ENCODE results near the gene PITRM1. TPM values are rescaled to one million over a fixed set of nuclear protein-coding genes. Genes with fewer than 3 reads are reported as not detected.

The PITRM1 gene
- total RNA-seq, 1 donor from 2014 or later: 65.8 TPM

GRCh38 chr10:3132036-3133025 is 40.3 kb downstream of the PITRM1 start:
- Mint-ChIP-seq H3K4me1 (ENCODE audit: low read depth, unreplicated experiment) (peaks cover 7% of the 10 kb centered on the region), H3K27ac (ENCODE audit: unreplicated experiment) (no peak overlapping the region), H3K27me3 (ENCODE audit: unreplicated experiment) (no peaks in the 10 kb centered on the region), H3K4me3 (ENCODE audit: unreplicated experiment) (no peak overlapping the region), H3K36me3 (ENCODE audit: unreplicated experiment) (no peaks in the 10 kb centered on the region), H3K9me3 (ENCODE audit: unreplicated experiment) (no peaks in the 10 kb centered on the region)
- TF ChIP-seq CTCF (IDR thresholded peaks at IDR 0.05; ENCODE audit: partially characterized antibody, unreplicated experiment): no peak
- DNase-seq: no peak

- H3K4me1 Mint-ChIP-seq (ENCODE audit: low read depth, unreplicated experiment): peaks cover 19% of the 10 kb centered on the region
- no peaks in the 10 kb centered on the region for H3K9me3 Mint-ChIP-seq (ENCODE audit: unreplicated experiment)
- TF ChIP-seq CTCF (IDR thresholded peaks at IDR 0.05; ENCODE audit: partially characterized antibody, unreplicated experiment): no peak
- H3K4me3 Mint-ChIP-seq (ENCODE audit: unreplicated experiment): no peak overlapping the region
- no peak overlapping the region for H3K27ac Mint-ChIP-seq (ENCODE audit: unreplicated experiment)
- H3K36me3 Mint-ChIP-seq (ENCODE audit: unreplicated experiment): no peaks in the 10 kb centered on the region
- H3K27me3 Mint-ChIP-seq (ENCODE audit: unreplicated experiment): no peaks in the 10 kb centered on the region
- DNase-seq: no peak
These were observed 41.5 kb downstream of the PITRM1 start for GRCh38 chr10:3131098-3131497.

- Mint-ChIP-seq H3K4me1 (ENCODE audit: low read depth, unreplicated experiment) (peaks cover 18% of the 10 kb centered on the region), H3K27ac (ENCODE audit: unreplicated experiment) (no peak overlapping the region), H3K9me3 (ENCODE audit: unreplicated experiment) (peaks cover 2% of the 10 kb centered on the region), H3K4me3 (ENCODE audit: unreplicated experiment) (no peak overlapping the region), H3K36me3 (ENCODE audit: unreplicated experiment) (no peaks in the 10 kb centered on the region), H3K27me3 (ENCODE audit: unreplicated experiment) (peaks cover 4% of the 10 kb centered on the region)
- no peak for TF ChIP-seq CTCF (IDR thresholded peaks at IDR 0.05; ENCODE audit: partially characterized antibody, unreplicated experiment)
- no peak for DNase-seq
These were observed 42.8 kb downstream of the PITRM1 start for GRCh38 chr10:3129581-3130340.

- H3K27me3 Mint-ChIP-seq (ENCODE audit: unreplicated experiment): peaks cover 4% of the 10 kb centered on the region
- H3K4me1 Mint-ChIP-seq (ENCODE audit: low read depth, unreplicated experiment): peaks cover 18% of the 10 kb centered on the region
- no peaks in the 10 kb centered on the region for H3K36me3 Mint-ChIP-seq (ENCODE audit: unreplicated experiment)
- H3K9me3 Mint-ChIP-seq (ENCODE audit: unreplicated experiment): peaks cover 2% of the 10 kb centered on the region
- DNase-seq: no peak
- no peak for TF ChIP-seq CTCF (IDR thresholded peaks at IDR 0.05; ENCODE audit: partially characterized antibody, unreplicated experiment)
- no peak overlapping the region for H3K27ac Mint-ChIP-seq (ENCODE audit: unreplicated experiment)
- H3K4me3 Mint-ChIP-seq (ENCODE audit: unreplicated experiment): no peak overlapping the region
These were observed 44.0 kb downstream of the PITRM1 start for GRCh38 chr10:3128379-3129130.

Data from glutamatergic neuron (in vitro differentiated cells).